Upper lobe of left lung (tissue), 6 donors: ENCODE data around the gene DAD1. TPM values are rescaled to one million over a fixed set of nuclear protein-coding genes. Genes with fewer than 3 reads are reported as not detected.
A peak's percentile ranks its signal among the peaks of the same experiment; 100 is the strongest.

Experiments
- ATAC-seq, 2 donors: fragments of 200-7000 bp; cut with Tn5 transposase; one replicate each; pipeline ENCODE4 v1.9.1; 2022; ENCODE audit warnings: mild to moderate bottlenecking in 2 of 2, moderate library complexity in 2 of 2; ENCODE audit not compliant: low FRiP score in 2 of 2
- DNase-seq, 2 donors: peaks; one replicate each; pipeline ENCODE4 v3.0.0-alpha.2; 2019 to 2020
- H3K27ac ChIP-seq, 4 donors: fragments of 200-600 bp; sonication (generic); one replicate each; pipeline ENCODE4 v1.5.1; 2016 to 2019
- H3K27me3 ChIP-seq, 4 donors: fragments of 200-600 bp; sonication (generic); one replicate each; pipeline ENCODE4 v1.5.1; 2017 to 2019
- H3K36me3 ChIP-seq, 4 donors: fragments of 200-600 bp; sonication (generic); one replicate each; pipeline ENCODE4 v1.5.1; 2016 to 2019
- H3K4me1 ChIP-seq, 4 donors: fragments of 200-600 bp; sonication (generic); one replicate each; pipeline ENCODE4 v1.5.1; 2018 to 2019
- H3K4me3 ChIP-seq, 4 donors: fragments of 200-600 bp; sonication (generic); one replicate each; pipeline ENCODE4 v1.5.1; 2017 to 2019; ENCODE audit warnings: mild to moderate bottlenecking in 2 of 4, moderate library complexity in 1 of 4
- H3K9me3 ChIP-seq, 4 donors: fragments of 200-600 bp; sonication (generic); one replicate each; pipeline ENCODE4 v1.5.1; 2018 to 2019
- EP300 ChIP-seq, 4 donors: sonication (generic); formaldehyde crosslinking; IDR thresholded peaks; one replicate each; pipeline ENCODE4 v1.5.1; 2017; ENCODE audit warnings: antibody characterized with exemption in 4 of 4, control low read depth in 2 of 4
- POLR2A ChIP-seq, 4 donors: fragments of 450-650 bp; IDR thresholded peaks; one replicate each; pipeline ENCODE4 v1.5.1; 2016 to 2017; ENCODE audit warnings: antibody characterized with exemption in 4 of 4, mild to moderate bottlenecking in 2 of 4
- POLR2AphosphoS5 ChIP-seq, 2 donors: sonication (generic); formaldehyde crosslinking; IDR thresholded peaks; one replicate each; pipeline ENCODE4 v1.5.1; 2017; ENCODE audit warnings: antibody characterized with exemption in 2 of 2
- WGBS, 2 donors: methylation state at CpG; one replicate each; pipeline ENCODE4 v1.1.5; 2017 to 2018; 5-methylcytosine and 5-hydroxymethylcytosine counted together
- total RNA-seq, 6 donors: library from RNA; depleted of rRNA in 4 of 6; stranded (reverse); fragments of >200 nt in 4 of 6; gene quantifications; one replicate each; pipeline versions ENCODE4 v1.1.0 to v1.2.1, GENCODE V29; 2016 to 2021
- TF ChIP-seq, protein P1 (sequence below), 6 experiments: fragments of 450-650 bp in 4 of 6; fragments of 200-600 bp in 2 of 6; sonication (generic) in 2 of 6; IDR thresholded peaks; one replicate each; pipeline ENCODE4 v1.5.1; 2016 to 2019; ENCODE audit warnings: antibody characterized with exemption in 6 of 6
- donor health status: DM: no; HTN: no; CAD: no; lungs with moderate emphysema.
- donor health status: DM: no; HTN: yes; CAD: no; lungs with severe emphysema.

Gene DAD1
- total RNA-seq, 6 donors from 2014 or later: 8.4 to 188 (median 134) TPM

DNA sequence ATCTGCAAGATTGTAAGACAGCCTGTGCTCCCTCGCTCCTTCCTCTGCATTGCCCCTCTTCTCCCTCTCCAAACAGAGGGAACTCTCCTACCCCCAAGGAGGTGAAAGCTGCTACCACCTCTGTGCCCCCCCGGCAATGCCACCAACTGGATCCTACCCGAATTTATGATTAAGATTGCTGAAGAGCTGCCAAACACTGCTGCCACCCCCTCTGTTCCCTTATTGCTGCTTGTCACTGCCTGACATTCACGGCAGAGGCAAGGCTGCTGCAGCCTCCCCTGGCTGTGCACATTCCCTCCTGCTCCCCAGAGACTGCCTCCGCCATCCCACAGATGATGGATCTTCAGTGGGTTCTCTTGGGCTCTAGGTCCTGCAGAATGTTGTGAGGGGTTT is 37.4 kb downstream of the DAD1 start:
- Histone ChIP-seq H3K4me3 (no peak overlapping the region), H3K36me3 (no peaks in the 10 kb centered on the region), H3K27ac (peak overlapping the region in 2 of 4 donors; percentile 24 to 26), H3K27me3 (no peaks in the 10 kb centered on the region), H3K9me3 (no peaks in the 10 kb centered on the region), H3K4me1 (peaks cover 2 to 17% (median 13%) of the 10 kb centered on the region in 4 donors)
- 45 to 55% methylated on average over 5 of the region's 5 CpGs for whole genome bisulfite sequencing, 2 donors
- no peak for TF ChIP-seq POLR2A (IDR thresholded peaks at IDR 0.05)
- TF ChIP-seq POLR2AphosphoS5 (IDR thresholded peaks at IDR 0.05): no peak
- TF ChIP-seq, protein P1, sequence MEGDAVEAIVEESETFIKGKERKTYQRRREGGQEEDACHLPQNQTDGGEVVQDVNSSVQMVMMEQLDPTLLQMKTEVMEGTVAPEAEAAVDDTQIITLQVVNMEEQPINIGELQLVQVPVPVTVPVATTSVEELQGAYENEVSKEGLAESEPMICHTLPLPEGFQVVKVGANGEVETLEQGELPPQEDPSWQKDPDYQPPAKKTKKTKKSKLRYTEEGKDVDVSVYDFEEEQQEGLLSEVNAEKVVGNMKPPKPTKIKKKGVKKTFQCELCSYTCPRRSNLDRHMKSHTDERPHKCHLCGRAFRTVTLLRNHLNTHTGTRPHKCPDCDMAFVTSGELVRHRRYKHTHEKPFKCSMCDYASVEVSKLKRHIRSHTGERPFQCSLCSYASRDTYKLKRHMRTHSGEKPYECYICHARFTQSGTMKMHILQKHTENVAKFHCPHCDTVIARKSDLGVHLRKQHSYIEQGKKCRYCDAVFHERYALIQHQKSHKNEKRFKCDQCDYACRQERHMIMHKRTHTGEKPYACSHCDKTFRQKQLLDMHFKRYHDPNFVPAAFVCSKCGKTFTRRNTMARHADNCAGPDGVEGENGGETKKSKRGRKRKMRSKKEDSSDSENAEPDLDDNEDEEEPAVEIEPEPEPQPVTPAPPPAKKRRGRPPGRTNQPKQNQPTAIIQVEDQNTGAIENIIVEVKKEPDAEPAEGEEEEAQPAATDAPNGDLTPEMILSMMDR (IDR thresholded peaks at IDR 0.05): no peak
- no peak for TF ChIP-seq EP300 (IDR thresholded peaks at IDR 0.05)
- DNase-seq: no peak
- no peak for ATAC-seq

DNA sequence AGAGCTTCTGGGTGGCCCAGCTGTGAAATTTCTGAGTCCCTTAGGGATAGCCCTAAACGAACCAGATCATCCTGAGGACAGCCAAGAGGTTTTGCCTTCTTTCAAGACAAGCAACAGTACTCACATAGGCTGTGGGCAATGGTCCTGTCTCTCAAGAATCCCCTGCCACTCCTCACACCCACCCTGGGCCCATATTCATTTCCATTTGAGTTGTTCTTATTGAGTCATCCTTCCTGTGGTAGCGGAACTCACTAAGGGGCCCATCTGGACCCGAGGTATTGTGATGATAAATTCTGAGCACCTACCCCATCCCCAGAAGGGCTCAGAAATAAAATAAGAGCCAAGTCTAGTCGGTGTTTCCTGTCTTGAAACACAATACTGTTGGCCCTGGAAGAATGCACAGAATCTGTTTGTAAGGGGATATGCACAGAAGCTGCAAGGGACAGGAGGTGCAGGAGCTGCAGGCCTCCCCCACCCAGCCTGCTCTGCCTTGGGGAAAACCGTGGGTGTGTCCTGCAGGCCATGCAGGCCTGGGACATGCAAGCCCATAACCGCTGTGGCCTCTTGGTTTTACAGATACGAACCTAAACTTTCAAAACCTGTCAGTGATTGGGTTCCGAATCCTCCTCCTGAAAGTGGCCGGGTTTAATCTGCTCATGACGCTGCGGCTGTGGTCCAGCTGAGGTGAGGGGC is 38.9 kb downstream of the DAD1 start:
- Histone ChIP-seq H3K9me3 (no peaks in the 10 kb centered on the region), H3K36me3 (no peaks in the 10 kb centered on the region), H3K4me1 (peaks cover 2 to 7% (median 6%) of the 10 kb centered on the region in 4 donors), H3K4me3 (no peak overlapping the region), H3K27me3 (no peaks in the 10 kb centered on the region), H3K27ac (peak overlapping the region in 2 of 4 donors; percentile 48 to 56)
- TF ChIP-seq, protein P1 (IDR thresholded peaks at IDR 0.05): no peak
- TF ChIP-seq EP300 (IDR thresholded peaks at IDR 0.05) (no peak), POLR2A (IDR thresholded peaks at IDR 0.05) (no peak), POLR2AphosphoS5 (IDR thresholded peaks at IDR 0.05) (no peak)
- DNase-seq: peak in 1 of 2 donors; percentile 16
- 47 to 68% methylated on average over 3 to 11 of the region's 11 CpGs for WGBS, 2 donors
- ATAC-seq: no peak

DNA sequence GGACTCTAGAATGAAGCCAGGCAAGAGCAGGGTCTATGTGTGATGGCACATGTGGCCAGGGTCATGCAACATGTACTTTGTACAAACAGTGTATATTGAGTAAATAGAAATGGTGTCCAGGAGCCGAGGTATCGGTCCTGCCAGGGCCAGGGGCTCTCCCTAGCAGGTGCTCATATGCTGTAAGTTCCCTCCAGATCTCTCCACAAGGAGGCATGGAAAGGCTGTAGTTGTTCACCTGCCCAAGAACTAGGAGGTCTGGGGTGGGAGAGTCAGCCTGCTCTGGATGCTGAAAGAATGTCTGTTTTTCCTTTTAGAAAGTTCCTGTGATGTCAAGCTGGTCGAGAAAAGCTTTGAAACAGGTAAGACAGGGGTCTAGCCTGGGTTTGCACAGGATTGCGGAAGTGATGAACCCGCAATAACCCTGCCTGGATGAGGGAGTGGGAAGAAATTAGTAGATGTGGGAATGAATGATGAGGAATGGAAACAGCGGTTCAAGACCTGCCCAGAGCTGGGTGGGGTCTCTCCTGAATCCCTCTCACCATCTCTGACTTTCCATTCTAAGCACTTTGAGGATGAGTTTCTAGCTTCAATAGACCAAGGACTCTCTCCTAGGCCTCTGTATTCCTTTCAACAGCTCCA is 39.6 kb downstream of the DAD1 start:
- ATAC-seq (no peak), DNase-seq (no peak)
- Histone ChIP-seq H3K4me1 (peaks cover 2 to 7% (median 6%) of the 10 kb centered on the region in 4 donors), H3K27ac (peak overlapping the region in 2 of 4 donors; percentile 48 to 56), H3K27me3 (no peaks in the 10 kb centered on the region), H3K4me3 (no peak overlapping the region), H3K36me3 (no peaks in the 10 kb centered on the region), H3K9me3 (no peaks in the 10 kb centered on the region)
- no peak for TF ChIP-seq POLR2AphosphoS5 (IDR thresholded peaks at IDR 0.05)
- TF ChIP-seq, protein P1 (IDR thresholded peaks at IDR 0.05): no peak
- no peak for TF ChIP-seq EP300 (IDR thresholded peaks at IDR 0.05)
- no peak for TF ChIP-seq POLR2A (IDR thresholded peaks at IDR 0.05)
- 87 to 90% methylated on average over 6 of the region's 6 CpGs for WGBS, 2 donors

DNA sequence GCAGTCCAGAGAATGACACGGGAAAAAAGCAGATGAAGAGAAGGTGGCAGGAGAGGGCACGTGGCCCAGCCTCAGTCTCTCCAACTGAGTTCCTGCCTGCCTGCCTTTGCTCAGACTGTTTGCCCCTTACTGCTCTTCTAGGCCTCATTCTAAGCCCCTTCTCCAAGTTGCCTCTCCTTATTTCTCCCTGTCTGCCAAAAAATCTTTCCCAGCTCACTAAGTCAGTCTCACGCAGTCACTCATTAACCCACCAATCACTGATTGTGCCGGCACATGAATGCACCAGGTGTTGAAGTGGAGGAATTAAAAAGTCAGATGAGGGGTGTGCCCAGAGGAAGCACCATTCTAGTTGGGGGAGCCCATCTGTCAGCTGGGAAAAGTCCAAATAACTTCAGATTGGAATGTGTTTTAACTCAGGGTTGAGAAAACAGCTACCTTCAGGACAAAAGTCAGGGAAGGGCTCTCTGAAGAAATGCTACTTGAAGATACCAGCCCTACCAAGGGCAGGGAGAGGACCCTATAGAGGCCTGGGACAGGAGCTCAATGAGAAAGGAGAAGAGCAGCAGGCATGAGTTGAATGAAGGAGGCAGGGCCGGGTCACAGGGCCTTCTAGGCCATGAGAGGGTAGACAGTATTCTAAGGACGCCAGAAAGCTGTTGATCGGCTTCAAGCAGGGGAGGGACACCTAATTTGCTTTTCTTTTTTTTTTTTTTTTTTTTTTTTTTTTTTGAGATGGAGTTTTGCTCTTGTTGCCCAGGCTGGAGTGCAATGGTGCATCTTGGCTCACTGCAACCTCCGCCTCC is 40.9 kb downstream of the DAD1 start:
- Histone ChIP-seq H3K27me3 (no peaks in the 10 kb centered on the region), H3K4me1 (peaks cover 2 to 7% (median 6%) of the 10 kb centered on the region in 4 donors), H3K9me3 (no peaks in the 10 kb centered on the region), H3K36me3 (no peaks in the 10 kb centered on the region), H3K27ac (peak overlapping the region in 2 of 4 donors; percentile 21 to 54), H3K4me3 (no peak overlapping the region)
- ATAC-seq (no peak), DNase-seq (no peak)
- WGBS, 2 donors: 72 to 75% methylated on average over 8 of the region's 8 CpGs
- TF ChIP-seq EP300 (IDR thresholded peaks at IDR 0.05) (no peak), POLR2AphosphoS5 (IDR thresholded peaks at IDR 0.05) (no peak), POLR2A (IDR thresholded peaks at IDR 0.05) (no peak)
